PC-3 (cell line): Measurements from ENCODE around the gene SERINC2. TPM values are rescaled to one million over a fixed set of nuclear protein-coding genes. Genes with fewer than 3 reads are reported as not detected.

Source experiments
- ATAC-seq: fragments of 200-7000 bp; cut with Tn5 transposase; 2 replicates; pipeline ENCODE4 v1.9.1; 2020; ENCODE audit warnings: mild to moderate bottlenecking, moderate library complexity
- BruUV-seq: library from RNA; stranded (reverse); fragments of 400-500 nt; replicated peaks from 2 replicates; lab custom pipeline; 2021; lab: Mats Ljungman, UMichigan
- CTCF ChIA-PET: fragments of 300-600 bp; sonication (Branson Sonifier 250); formaldehyde crosslinking; loops from one replicate; lab custom pipeline; 2022; ENCODE audit warnings: antibody characterized with exemption; lab: Charles Lee
- POLR2A ChIA-PET: fragments of 300-600 bp; sonication (Branson Sonifier 250); formaldehyde crosslinking; loops from one replicate; lab custom pipeline; 2022; ENCODE audit warnings: antibody characterized with exemption; ENCODE audit not compliant: unreplicated experiment; lab: Charles Lee
- DNase-seq: peaks from one replicate; pipeline ENCODE4 v3.0.0-alpha.2; 2015
- H2AFZ ChIP-seq: fragments of 300-600 bp; sonication (generic); 2 replicates; pipeline ENCODE4 v1.6.0; 2016; ENCODE audit warnings: antibody characterized with exemption, low read length
- H3F3A ChIP-seq: fragments of 300-600 bp; sonication (generic); one replicate; pipeline ENCODE4 v1.6.0; 2017; ENCODE audit warnings: antibody characterized with exemption, low read length, control low read depth, mild to moderate bottlenecking; ENCODE audit not compliant: unreplicated experiment
- H3K27ac ChIP-seq: fragments of 300-600 bp; sonication (generic); 2 replicates; pipeline ENCODE4 v1.5.1; 2016; ENCODE audit warnings: mild to moderate bottlenecking, low read length
- H3K27me3 ChIP-seq: fragments of 300-600 bp; sonication (generic); 2 replicates; pipeline ENCODE4 v1.6.1; 2016; ENCODE audit warnings: low read length, mixed read lengths
- H3K36me3 ChIP-seq: fragments of 300-600 bp; sonication (generic); 2 replicates; pipeline ENCODE4 v1.6.1; 2016; ENCODE audit warnings: low read depth, mixed run types, low read length, mixed read lengths
- H3K4me1 ChIP-seq: fragments of 300-600 bp; sonication (generic); 2 replicates; pipeline ENCODE4 v1.5.1; 2016; ENCODE audit warnings: low read length; ENCODE audit not compliant: insufficient read depth
- H3K4me2 ChIP-seq: fragments of 300-600 bp; sonication (generic); 2 replicates; pipeline ENCODE4 v1.6.0; 2016; ENCODE audit warnings: low read length
- H3K4me3 ChIP-seq: fragments of 300-600 bp; sonication (generic); 2 replicates; pipeline ENCODE4 v1.5.1; 2016; ENCODE audit warnings: mild to moderate bottlenecking, low read length, mixed read lengths
- H3K79me2 ChIP-seq: fragments of 300-600 bp; sonication (generic); 2 replicates; pipeline ENCODE4 v1.6.1; 2017; ENCODE audit warnings: low read length, mixed read lengths
- H3K9ac ChIP-seq: fragments of 300-600 bp; sonication (generic); 2 replicates; pipeline ENCODE4 v1.6.0; 2016; ENCODE audit warnings: mild to moderate bottlenecking, low read length
- H3K9me2 ChIP-seq: fragments of 300-600 bp; sonication (generic); replicated peaks from 2 replicates; pipeline ENCODE4 v1.6.1; 2016; ENCODE audit warnings: mixed run types, low read length, mixed read lengths
- H3K9me3 ChIP-seq: fragments of 300-600 bp; sonication (generic); 2 replicates; pipeline ENCODE4 v1.6.1; 2016; ENCODE audit warnings: low read length, mixed read lengths
- H4K20me1 ChIP-seq: fragments of 300-600 bp; sonication (generic); 2 replicates; pipeline ENCODE4 v1.6.1; 2016; ENCODE audit warnings: low read length, mixed read lengths
- CTCF ChIP-seq: fragments of 300-600 bp; sonication (generic); conservative IDR thresholded peaks from 2 replicates; pipeline ENCODE4 v1.5.1; 2017; ENCODE audit warnings: antibody characterized with exemption, low read depth, mild to moderate bottlenecking, low read length
- EZH2 ChIP-seq: fragments of 300-600 bp; sonication (generic); IDR thresholded peaks from one replicate; pipeline ENCODE4 v1.6.1; 2017; ENCODE audit warnings: antibody characterized with exemption, mild to moderate bottlenecking, low read length; ENCODE audit not compliant: unreplicated experiment
- EZH2phosphoT487 ChIP-seq: fragments of 300-600 bp; sonication (generic); IDR thresholded peaks from 2 replicates; pipeline ENCODE4 v1.6.1; 2018; ENCODE audit warnings: mild to moderate bottlenecking, antibody characterized with exemption, low read length, borderline replicate concordance
- intact Hi-C: fragments of 100-400 bp; cut with micrococcal nuclease; formaldehyde crosslinking; loops from 2 replicates; pipeline ENCODE4 v1.9.0; 2023
- total RNA-seq: library from RNA; depleted of rRNA; stranded (reverse); fragments of >200 nt; gene quantifications from 2 replicates; pipeline ENCODE4 v1.2.3, GENCODE V29; 2014

The SERINC2 gene
- total RNA-seq, 1 experiment from 2014 or later: 51.5 TPM

GRCh38 chr1:31435471-31436409, 22.7 kb downstream of the SERINC2 start:
- Histone ChIP-seq H4K20me1 (no peaks in the 10 kb centered on the region), H3K36me3 (no peaks in the 10 kb centered on the region), H3K9ac (no peak overlapping the region), H3K9me2 (no peaks in the 10 kb centered on the region), H3K79me2 (no peaks in the 10 kb centered on the region), H3K4me1 (no peaks in the 10 kb centered on the region), H3F3A (no peaks in the 10 kb centered on the region), H3K27ac (no peak overlapping the region), H3K9me3 (no peaks in the 10 kb centered on the region), H3K4me2 (no peak overlapping the region), H3K4me3 (no peak overlapping the region), H3K27me3 (no peaks in the 10 kb centered on the region), H2AFZ (no peak overlapping the region)
- CTCF ChIA-PET: no interaction called here
- no TSS peak for BruUV-seq
- DNase-seq (no peak), ATAC-seq (no peak)
- POLR2A ChIA-PET: interaction anchor here (0.6 kb wide), 1 partner anchor 105 kb away, joined by 6 read pairs; no protein-coding TSS in a partner anchor
- TF ChIP-seq EZH2phosphoT487 (no peak), EZH2 (no peak), CTCF (no peak)
- intact Hi-C loops: no loop called here

GRCh38 chr1:31436596-31437432, 23.8 kb downstream of the SERINC2 start:
- Histone ChIP-seq H3K4me3 (no peak overlapping the region), H3K27ac (no peak overlapping the region), H3F3A (no peaks in the 10 kb centered on the region), H3K9ac (no peak overlapping the region), H3K4me2 (no peak overlapping the region), H3K4me1 (no peaks in the 10 kb centered on the region), H3K9me3 (no peaks in the 10 kb centered on the region), H3K27me3 (no peaks in the 10 kb centered on the region), H3K36me3 (no peaks in the 10 kb centered on the region), H3K79me2 (no peaks in the 10 kb centered on the region), H4K20me1 (no peaks in the 10 kb centered on the region), H2AFZ (no peak overlapping the region), H3K9me2 (no peaks in the 10 kb centered on the region)
- ATAC-seq: no peak
- intact Hi-C loops: no loop called here
- no TSS peak for BruUV-seq
- no peak for DNase-seq
- CTCF ChIA-PET: no interaction called here
- TF ChIP-seq CTCF (no peak), EZH2 (no peak), EZH2phosphoT487 (no peak)
- POLR2A ChIA-PET: no interaction called here
